Stomach (tissue), 9 donors: Measurements from ENCODE around the gene CTCF. TPM values are rescaled to one million over a fixed set of nuclear protein-coding genes. Genes with fewer than 3 reads are reported as not detected.
"Not testable (repeated sequence)": the region's sequence is repeated elsewhere in the genome, so short reads cannot be mapped to it uniquely, and the experiment has no call there.

ENCODE experiments used
- DNase-seq, 2 donors: peaks; one replicate each; pipeline versions ENCODE4 v3.0.0 to v3.0.0-alpha.2; 2013 to 2019
- H3K27ac ChIP-seq, 5 donors: fragments of 200-600 bp in 4 of 5; sonication (generic) in 4 of 5; one replicate each; pipeline ENCODE4 v1.5.1; 2013 to 2019; ENCODE audit warnings: mild to moderate bottlenecking in 1 of 5, moderate library complexity in 1 of 5
- H3K27me3 ChIP-seq, 3 donors: fragments of 200-600 bp; sonication (generic); one replicate each; pipeline ENCODE4 v1.5.1; 2017 to 2019; ENCODE audit warnings: mixed run types in 1 of 3
- H3K36me3 ChIP-seq, 4 donors: fragments of 200-600 bp; sonication (generic); 1 replicate in 3 of 4; 2 replicates in 1 of 4; pipeline ENCODE4 v1.5.1; 2016 to 2019
- H3K4me1 ChIP-seq, 4 donors: fragments of 200-600 bp; sonication (generic); one replicate each; pipeline ENCODE4 v1.5.1; 2016 to 2019
- H3K4me3 ChIP-seq, 4 donors: fragments of 200-600 bp; sonication (generic) in 3 of 4; one replicate each; pipeline ENCODE4 v1.5.1; 2016 to 2019; ENCODE audit warnings: mild to moderate bottlenecking in 1 of 4
- H3K9me3 ChIP-seq, 4 donors: fragments of 200-600 bp; sonication (generic); one replicate each; pipeline ENCODE4 v1.5.1; 2016 to 2019
- CTCF ChIP-seq, 7 experiments: fragments of 450-650 bp in 4 of 7; fragments of 200-600 bp in 3 of 7; sonication (generic) in 3 of 7; IDR thresholded peaks; one replicate each; pipeline ENCODE4 v1.5.1; 2016 to 2019; ENCODE audit warnings: antibody characterized with exemption in 7 of 7, control low read depth in 2 of 7, mild to moderate bottlenecking in 1 of 7
- EP300 ChIP-seq: sonication (generic); formaldehyde crosslinking; IDR thresholded peaks from one replicate; pipeline ENCODE4 v1.6.1; 2017; ENCODE audit warnings: antibody characterized with exemption
- POLR2A ChIP-seq, 4 donors: fragments of 450-650 bp; IDR thresholded peaks; one replicate each; pipeline ENCODE4 v1.6.1; 2016; ENCODE audit warnings: antibody characterized with exemption in 4 of 4, control low read depth in 2 of 4, mild to moderate bottlenecking in 1 of 4, moderate library complexity in 1 of 4
- POLR2AphosphoS5 ChIP-seq, 3 donors: sonication (generic); formaldehyde crosslinking; IDR thresholded peaks; one replicate each; pipeline ENCODE4 v1.6.1; 2016; ENCODE audit warnings: antibody characterized with exemption in 3 of 3
- WGBS, 5 donors: extraction: QIAGEN DNeasy Blood & Tissue Kit in 3 of 5; methylation state at CpG; one replicate each; pipeline versions ENCODE4 v1.1.5 to v1.1.7; 2013 to 2018; 5-methylcytosine and 5-hydroxymethylcytosine counted together
- intact Hi-C: fragments of 100-400 bp; cut with DNase I; formaldehyde crosslinking; loops from one replicate; pipeline ENCODE4 v1.15.1; 2023; ENCODE audit warnings: low total_unique reads
- polyA plus RNA-seq, 3 donors: library from polyadenylated mRNA; stranded (reverse); fragments of 200-250 nt; gene quantifications; one replicate each; pipeline ENCODE4 v1.2.3, GENCODE V29; 2013
- total RNA-seq, 5 donors: library from RNA; depleted of rRNA; stranded (reverse); fragments of >200 nt; gene quantifications; one replicate each; pipeline versions ENCODE4 v1.1.0 to v1.2.3, GENCODE V29; 2014 to 2016
- donor health status: healthy with polysubstance abuse.
- donor health status: Bipolar disorder and iron deficiency.
- donor health status: healthy.

CTCF gene
- total and polyA plus RNA-seq, 8 donors: 15.0 to 47.3 (median 33.4) TPM

- WGBS, 5 donors: 56 to 70% (median 62%) methylated on average over 9 of the region's 9 CpGs
- intact Hi-C loops: no loop called here
- H3K4me3 ChIP-seq: no peak overlapping the region
- H3K36me3 ChIP-seq: no peaks in the 10 kb centered on the region
- peaks cover 28 to 85% (median 73%) of the 10 kb centered on the region in 4 donors for H3K4me1 ChIP-seq
- no peak overlapping the region for H3K27ac ChIP-seq
- no peaks in the 10 kb centered on the region for H3K9me3 ChIP-seq
- TF ChIP-seq CTCF (IDR thresholded peaks at IDR 0.05) (no peak), EP300 (no peak), POLR2A (IDR thresholded peaks at IDR 0.05) (no peak), POLR2AphosphoS5 (IDR thresholded peaks at IDR 0.05) (no peak)
- no peaks in the 10 kb centered on the region for H3K27me3 ChIP-seq
- no peak for DNase-seq
Measured at GRCh38 chr16:67533024-67533560, 29.2 kb upstream of the CTCF start.

- H3K36me3 ChIP-seq, intact Hi-C loops, H3K9me3 ChIP-seq, H3K27ac ChIP-seq, DNase-seq, H3K4me3 ChIP-seq, H3K27me3 ChIP-seq: not testable (repeated sequence)
- 90 to 96% (median 95%) methylated on average over 4 to 6 of the region's 6 CpGs for WGBS, 5 donors
- H3K4me1 ChIP-seq: peaks cover 33 to 87% (median 75%) of the 10 kb centered on the region in 4 donors
Measured at GRCh38 chr16:67533987-67534386, 28.3 kb upstream of the CTCF start.

- Histone ChIP-seq H3K9me3 (no peaks in the 10 kb centered on the region), H3K36me3 (peaks cover 0 to 4% (median 2%) of the 10 kb centered on the region in 4 donors), H3K27me3 (no peaks in the 10 kb centered on the region), H3K4me1 (peaks cover 38 to 87% (median 75%) of the 10 kb centered on the region in 4 donors), H3K4me3 (no peak overlapping the region), H3K27ac (no peak overlapping the region)
- intact Hi-C loops: no loop called here
- no peak for DNase-seq
- TF ChIP-seq POLR2AphosphoS5 (IDR thresholded peaks at IDR 0.05) (no peak), POLR2A (IDR thresholded peaks at IDR 0.05) (no peak), EP300 (no peak)
Measured at GRCh38 chr16:67534431-67534830, 27.9 kb upstream of the CTCF start.

- intact Hi-C loops: no loop called here
- Histone ChIP-seq H3K27me3 (no peaks in the 10 kb centered on the region), H3K36me3 (peaks cover 0 to 12% (median 10%) of the 10 kb centered on the region in 4 donors), H3K9me3 (no peaks in the 10 kb centered on the region), H3K4me3 (no peak overlapping the region), H3K4me1 (peaks cover 38 to 87% (median 71%) of the 10 kb centered on the region in 4 donors), H3K27ac (no peak overlapping the region)
- WGBS, 5 donors: 71 to 94% (median 78%) methylated on average over 2 of the region's 2 CpGs
- TF ChIP-seq EP300 (no peak), CTCF (IDR thresholded peaks at IDR 0.05) (no peak), POLR2AphosphoS5 (IDR thresholded peaks at IDR 0.05) (no peak), POLR2A (IDR thresholded peaks at IDR 0.05) (no peak)
- no peak for DNase-seq
Measured at GRCh38 chr16:67535201-67535600, 27.1 kb upstream of the CTCF start.

- Histone ChIP-seq H3K27me3 (no peaks in the 10 kb centered on the region), H3K4me1 (peaks cover 29 to 84% (median 56%) of the 10 kb centered on the region in 4 donors), H3K36me3 (peaks cover 11 to 32% (median 30%) of the 10 kb centered on the region in 4 donors), H3K9me3 (no peaks in the 10 kb centered on the region), H3K27ac (peak overlapping the region; percentile 53 to 86 (median 83)), H3K4me3 (peak overlapping the region; percentile 59 to 68 (median 64))
- intact Hi-C loops: no loop called here
- WGBS, 5 donors: 1 to 3% (median 1%) methylated on average over 9 to 32 of the region's 32 CpGs
- peak in 2 of 3 donors; percentile 50 to 54 for TF ChIP-seq POLR2AphosphoS5 (IDR thresholded peaks at IDR 0.05)
- TF ChIP-seq EP300: no peak
- TF ChIP-seq POLR2A (IDR thresholded peaks at IDR 0.05): no peak
- no peak for TF ChIP-seq CTCF (IDR thresholded peaks at IDR 0.05)
- DNase-seq: peak; percentile 58 to 92
Measured at GRCh38 chr16:67537270-67537635, 25.1 kb upstream of the CTCF start.
